ENCODE data around the gene MIF4GD. TPM values are rescaled to one million over a fixed set of nuclear protein-coding genes. Genes with fewer than 3 reads are reported as not detected.

Gene MIF4GD
- total RNA-seq, 1 donor from 2014 or later: 32.4 TPM

DNA sequence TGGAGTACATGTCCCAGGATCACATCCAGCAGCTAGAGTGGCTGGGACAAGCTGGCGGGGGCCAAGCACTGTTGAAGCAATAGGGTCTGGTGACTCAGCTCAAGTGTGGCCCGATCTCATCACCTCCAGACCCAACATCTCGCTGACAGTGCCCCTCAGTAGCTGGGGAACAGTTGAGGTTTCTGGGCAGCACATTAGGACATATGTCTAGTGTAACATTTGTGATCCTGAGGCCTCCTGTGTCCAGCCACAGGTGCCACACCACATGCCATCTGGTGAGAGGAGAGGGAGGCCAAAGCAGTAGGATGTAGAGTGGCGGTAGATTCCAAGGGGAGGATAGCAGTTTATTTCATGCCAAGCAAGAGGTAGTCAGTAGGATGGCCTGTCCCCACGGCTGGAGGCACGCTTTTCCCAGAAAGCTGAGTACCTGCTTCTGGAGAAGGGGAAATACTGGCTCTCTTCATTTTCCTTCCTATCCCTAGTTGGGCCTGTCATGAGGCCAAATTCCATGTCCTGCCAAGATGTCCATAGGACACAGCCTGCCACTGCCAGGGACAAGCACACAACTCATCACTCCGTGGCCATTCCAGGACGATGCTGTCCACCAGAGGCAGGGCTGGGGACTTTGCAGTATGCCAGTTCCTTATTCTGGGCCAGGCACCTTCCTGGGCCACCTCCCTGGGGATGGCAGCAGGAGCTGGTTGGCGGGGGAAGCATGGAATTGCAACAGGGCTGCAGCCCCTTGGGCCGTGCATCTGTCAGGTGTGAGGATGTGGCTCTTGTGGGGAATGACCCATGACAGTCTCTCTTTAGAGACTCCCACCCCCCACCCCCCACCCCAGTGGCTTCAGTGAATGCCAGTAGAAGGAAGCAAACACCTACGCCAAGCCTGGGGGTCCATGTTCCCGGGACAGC lies 33.7 kb downstream of the MIF4GD start:
- no peak for DNase-seq (ENCODE audit: low spot score in 2 of 2)
- H3K27ac ChIP-seq: no peak overlapping the region
- no peak overlapping the region for H3K4me3 ChIP-seq
- intact Hi-C loops (cut with DNase I): loop anchor here (1.0 kb wide), 1 partner anchor 123 kb away; no protein-coding TSS in a partner anchor
- no peaks in the 10 kb centered on the region for H3K9me3 ChIP-seq
- no peaks in the 10 kb centered on the region for H3K4me1 ChIP-seq
- peaks cover 84 to 91% of the 10 kb centered on the region in 2 donors for H3K36me3 ChIP-seq
- TF ChIP-seq CTCF (IDR thresholded peaks at IDR 0.05): no peak
- H3K27me3 ChIP-seq: no peaks in the 10 kb centered on the region

DNA sequence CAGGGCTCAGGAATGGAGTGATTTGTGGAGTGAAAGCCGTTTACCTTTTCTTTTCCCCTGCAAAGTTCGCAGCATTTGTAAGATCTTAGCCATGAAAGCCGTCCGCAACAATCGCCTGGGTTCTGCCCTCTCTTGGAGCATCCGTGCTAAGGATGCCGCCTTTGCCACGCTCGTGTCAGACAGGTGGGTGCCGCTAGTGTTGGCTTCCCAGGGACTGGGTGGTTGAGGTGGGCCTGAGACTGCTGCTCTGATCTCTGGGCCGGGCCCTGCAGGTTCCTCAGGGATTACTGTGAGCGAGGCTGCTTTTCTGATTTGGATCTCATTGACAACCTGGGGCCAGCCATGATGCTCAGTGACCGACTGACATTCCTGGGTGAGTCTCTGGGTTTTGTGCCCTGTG lies 38.2 kb downstream of the MIF4GD start:
- Histone ChIP-seq H3K36me3 (peaks cover 74 to 81% of the 10 kb centered on the region in 2 donors), H3K27me3 (no peaks in the 10 kb centered on the region), H3K4me1 (no peaks in the 10 kb centered on the region), H3K27ac (no peak overlapping the region), H3K9me3 (no peaks in the 10 kb centered on the region), H3K4me3 (no peak overlapping the region)
- no peak for TF ChIP-seq CTCF (IDR thresholded peaks at IDR 0.05)
- DNase-seq (ENCODE audit: low spot score in 2 of 2): no peak
- intact Hi-C loops (cut with DNase I): no loop called here

DNA sequence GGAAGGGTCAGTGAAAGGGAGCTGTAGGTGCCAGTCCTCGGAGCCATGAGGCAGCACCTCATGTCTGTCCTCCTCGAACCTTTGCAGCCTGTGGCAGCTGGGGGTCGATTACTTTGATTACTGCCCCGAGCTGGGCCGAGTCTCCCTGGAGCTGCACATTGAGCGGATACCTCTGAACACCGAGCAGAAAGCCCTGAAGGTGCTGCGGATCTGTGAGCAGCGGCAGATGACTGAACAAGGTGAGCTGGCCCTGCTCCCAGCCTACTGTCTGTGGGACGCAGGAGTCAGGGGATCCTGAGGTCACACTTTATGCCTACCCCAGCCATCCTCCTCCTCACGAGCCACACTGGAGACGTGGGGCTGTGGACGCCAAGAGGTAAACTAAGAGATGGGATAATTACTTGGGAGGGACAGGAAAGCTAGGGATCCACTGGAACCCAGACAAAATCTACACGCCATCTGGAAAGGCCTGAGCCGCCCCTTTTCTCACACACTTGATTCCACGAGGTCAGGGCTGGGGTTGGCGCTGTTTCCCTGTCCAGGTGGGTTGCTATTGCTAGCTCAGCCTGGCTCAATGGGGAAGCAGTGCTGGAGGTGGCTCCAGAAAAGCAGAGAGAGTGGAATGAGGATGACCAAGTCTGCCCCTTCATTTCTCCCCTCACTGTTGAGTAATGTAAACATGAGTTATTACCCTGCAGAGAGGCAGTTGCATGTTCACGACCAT lies 39.1 kb downstream of the MIF4GD start:
- Histone ChIP-seq H3K4me1 (no peaks in the 10 kb centered on the region), H3K27ac (no peak overlapping the region), H3K9me3 (no peaks in the 10 kb centered on the region), H3K4me3 (no peak overlapping the region), H3K36me3 (peaks cover 70 to 76% of the 10 kb centered on the region in 2 donors), H3K27me3 (no peaks in the 10 kb centered on the region)
- no peak for TF ChIP-seq CTCF (IDR thresholded peaks at IDR 0.05)
- intact Hi-C loops (cut with DNase I): no loop called here
- DNase-seq (ENCODE audit: low spot score in 2 of 2): no peak

DNA sequence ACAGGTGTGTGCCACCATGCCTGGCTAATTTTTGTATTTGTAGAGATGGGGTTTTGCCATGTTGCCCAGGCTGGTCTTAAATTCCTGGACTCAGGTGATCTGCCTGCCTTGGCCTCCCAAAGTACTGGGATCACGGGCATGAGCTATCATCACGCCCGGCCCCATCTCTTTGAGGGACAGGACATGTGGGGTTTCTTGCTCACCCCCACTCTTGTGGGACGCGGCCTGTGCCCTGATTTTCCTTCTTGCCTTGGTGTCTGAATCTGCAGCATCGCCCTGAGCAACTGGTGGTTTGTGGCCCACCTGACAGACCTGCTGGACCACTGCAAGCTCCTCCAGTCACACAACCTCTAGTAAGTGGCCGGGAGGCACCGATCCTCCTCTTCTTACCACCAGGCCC lies 40.0 kb downstream of the MIF4GD start:
- TF ChIP-seq CTCF (IDR thresholded peaks at IDR 0.05): no peak
- Histone ChIP-seq H3K36me3 (peaks cover 75 to 76% of the 10 kb centered on the region in 2 donors), H3K27ac (no peak overlapping the region), H3K4me1 (no peaks in the 10 kb centered on the region), H3K9me3 (no peaks in the 10 kb centered on the region), H3K27me3 (no peaks in the 10 kb centered on the region), H3K4me3 (no peak overlapping the region)
- DNase-seq (ENCODE audit: low spot score in 2 of 2): no peak
- intact Hi-C loops (cut with DNase I): no loop called here

GRCh38 chr17:75228847-75229246 lies 42.2 kb downstream of the MIF4GD start:
- Histone ChIP-seq H3K4me3 (no peak overlapping the region), H3K4me1 (no peaks in the 10 kb centered on the region), H3K27me3 (no peaks in the 10 kb centered on the region), H3K9me3 (no peaks in the 10 kb centered on the region), H3K27ac (peak overlapping the region in 1 of 2 donors; percentile 19), H3K36me3 (peaks cover 67 to 78% of the 10 kb centered on the region in 2 donors)
- DNase-seq (ENCODE audit: low spot score in 2 of 2): no peak
- intact Hi-C loops (cut with DNase I): no loop called here
- no peak for TF ChIP-seq CTCF (IDR thresholded peaks at IDR 0.05)
